GM19438 (cell line): Measurements from ENCODE around the gene USH1G.

Experiments
- ATAC-seq: cut with Tn5 transposase; IDR thresholded peaks from one replicate; pipeline ENCODE4 v1.9.1; 2021; ENCODE audit warnings: low read depth; ENCODE audit not compliant: unreplicated experiment

The USH1G gene

GRCh38 chr17:74954665-74955421 is 31.8 kb upstream of the USH1G start:
- ATAC-seq, result no peak

GRCh38 chr17:74954115-74954514 is 31.1 kb upstream of the USH1G start:
- no peak for ATAC-seq

GRCh38 chr17:74953134-74953687 is 30.2 kb upstream of the USH1G start:
- no peak for ATAC-seq

GRCh38 chr17:74952431-74953133 is 29.5 kb upstream of the USH1G start:
- ATAC-seq, result no peak

- ATAC-seq, result no peak
Observed at GRCh38 chr17:74951680-74952421, 28.8 kb upstream of the USH1G start.

- no peak for ATAC-seq
Observed at GRCh38 chr17:74951065-74951464, 28.0 kb upstream of the USH1G start.

GRCh38 chr17:74950207-74950606 is 27.2 kb upstream of the USH1G start:
- ATAC-seq, result no peak

- no peak for ATAC-seq
Observed at GRCh38 chr17:74949455-74950115, 26.5 kb upstream of the USH1G start.

GRCh38 chr17:74947041-74947754 is 24.1 kb upstream of the USH1G start:
- ATAC-seq, result no peak

GRCh38 chr17:74946641-74947040 is 23.6 kb upstream of the USH1G start:
- no peak for ATAC-seq

GRCh38 chr17:74945543-74945942 is 22.5 kb upstream of the USH1G start:
- ATAC-seq, result no peak

GRCh38 chr17:74943808-74944522 is 20.9 kb upstream of the USH1G start:
- no peak for ATAC-seq

GRCh38 chr17:74941128-74941725 is 18.2 kb upstream of the USH1G start:
- no peak for ATAC-seq

GRCh38 chr17:74939534-74939933 is 16.5 kb upstream of the USH1G start:
- no peak for ATAC-seq

- no peak for ATAC-seq
Observed at GRCh38 chr17:74938194-74938950, 15.3 kb upstream of the USH1G start.

GRCh38 chr17:74937064-74938051 is 14.3 kb upstream of the USH1G start:
- no peak for ATAC-seq

GRCh38 chr17:74936470-74936799 is 13.4 kb upstream of the USH1G start:
- no peak for ATAC-seq
